ENCODE measurements around the gene PHKB. TPM values are rescaled to one million over a fixed set of nuclear protein-coding genes. Genes with fewer than 3 reads are reported as not detected.

The PHKB gene
- total and polyA plus RNA-seq, 5 donors from 2014 or later, result 28.8 to 96.6 (median 38.5) TPM

DNA sequence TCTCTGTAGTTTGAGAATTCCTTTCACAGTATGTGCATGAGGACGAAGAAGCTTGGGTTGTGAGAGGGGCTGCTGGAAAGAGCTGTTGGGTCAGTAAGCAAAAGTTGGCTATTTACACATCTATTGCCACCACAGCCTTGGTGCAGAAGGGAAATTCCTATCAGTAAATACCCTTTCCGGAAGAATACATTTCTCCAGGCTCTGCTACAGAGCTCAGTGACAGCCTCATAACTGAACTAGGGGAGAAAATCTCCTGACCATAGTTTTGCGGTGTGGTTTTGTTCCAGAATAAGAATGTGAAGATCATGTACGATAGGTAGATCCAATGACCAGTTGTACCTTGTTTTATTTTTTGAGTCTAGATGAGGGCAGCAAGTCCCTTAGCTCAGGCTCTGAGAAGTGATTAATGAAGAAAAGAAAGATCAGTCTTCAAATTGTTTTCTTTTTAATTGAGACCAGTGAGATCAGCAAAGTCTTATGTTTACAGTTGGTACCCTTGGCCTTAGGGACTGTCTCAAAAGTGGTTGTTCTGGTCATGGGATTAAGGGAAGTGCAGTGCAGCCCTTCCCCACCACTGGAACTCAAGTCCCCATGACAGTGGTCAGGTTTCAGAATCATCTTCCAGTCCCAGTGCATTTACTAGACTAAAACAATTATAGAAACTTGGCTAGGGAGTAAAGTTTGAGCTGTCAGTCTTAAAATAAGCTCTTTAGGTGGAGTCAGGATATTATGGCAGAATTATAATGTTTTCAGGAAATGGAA, 123.5 kb downstream of the PHKB start:
- Histone ChIP-seq H3K27ac (ENCODE audit: insufficient read depth, low read length, poor library complexity, severe bottlenecking) (no peak overlapping the region), H3K4me3 (ENCODE audit: low read depth, low read length) (no peak overlapping the region), H3K27me3 (ENCODE audit: control insufficient read depth, insufficient read depth, low read length) (no peaks in the 10 kb centered on the region), H3K9me3 (ENCODE audit: control insufficient read depth in 2 of 2, low read length in 2 of 2) (no peaks in the 10 kb centered on the region), H3K4me1 (ENCODE audit: control insufficient read depth, insufficient read depth, low read length, poor library complexity, severe bottlenecking) (no peaks in the 10 kb centered on the region), H3K36me3 (ENCODE audit: control insufficient read depth, insufficient read depth, low read length) (peaks cover 15% of the 10 kb centered on the region)
- no peak overlapping the region for H3K4me3 Mint-ChIP-seq
- H3K27me3 Mint-ChIP-seq, result no peaks in the 10 kb centered on the region
- peaks cover 6 to 12% (median 8%) of the 10 kb centered on the region in 4 donors for H3K4me1 Mint-ChIP-seq
- H3K9me3 Mint-ChIP-seq, result no peaks in the 10 kb centered on the region
- no peak for ATAC-seq (ENCODE audit: low read depth in 2 of 2)
- peaks cover 38% of the 10 kb centered on the region for H3K36me3 Mint-ChIP-seq
- peak overlapping the region in 1 of 3 donors; percentile 33 for H3K27ac Mint-ChIP-seq
- no peak for DNase-seq

DNA sequence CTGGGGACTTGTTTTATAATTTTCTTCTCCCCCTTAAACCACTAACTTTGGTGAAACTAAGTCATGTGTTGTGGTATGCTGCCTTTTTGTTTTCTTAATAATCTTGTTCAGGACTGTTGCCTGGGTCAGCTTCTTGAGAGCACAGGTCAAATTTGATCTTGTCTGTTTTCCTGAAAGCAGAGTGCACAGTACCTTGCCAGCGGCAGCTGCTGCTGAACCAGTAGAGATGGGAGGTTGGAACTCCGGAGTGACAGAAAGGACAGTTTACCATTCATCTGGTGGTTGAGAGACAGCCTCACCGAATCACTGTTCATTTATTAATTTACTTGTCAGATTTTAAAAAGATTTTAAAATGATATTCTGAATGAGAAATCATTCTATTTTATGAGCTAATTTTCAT, 125.0 kb downstream of the PHKB start:
- ATAC-seq (ENCODE audit: low read depth in 2 of 2) (no peak), DNase-seq (no peak)
- Histone ChIP-seq H3K9me3 (ENCODE audit: control insufficient read depth in 2 of 2, low read length in 2 of 2) (no peaks in the 10 kb centered on the region), H3K36me3 (ENCODE audit: control insufficient read depth, insufficient read depth, low read length) (peaks cover 23% of the 10 kb centered on the region), H3K27ac (ENCODE audit: insufficient read depth, low read length, poor library complexity, severe bottlenecking) (no peak overlapping the region), H3K4me1 (ENCODE audit: control insufficient read depth, insufficient read depth, low read length, poor library complexity, severe bottlenecking) (no peaks in the 10 kb centered on the region), H3K4me3 (ENCODE audit: low read depth, low read length) (no peak overlapping the region), H3K27me3 (ENCODE audit: control insufficient read depth, insufficient read depth, low read length) (no peaks in the 10 kb centered on the region)
- H3K27ac Mint-ChIP-seq, result no peak overlapping the region
- no peaks in the 10 kb centered on the region for H3K27me3 Mint-ChIP-seq
- peaks cover 6 to 12% (median 8%) of the 10 kb centered on the region in 4 donors for H3K4me1 Mint-ChIP-seq
- H3K4me3 Mint-ChIP-seq, result no peak overlapping the region
- no peaks in the 10 kb centered on the region for H3K9me3 Mint-ChIP-seq
- H3K36me3 Mint-ChIP-seq, result peaks cover 43% of the 10 kb centered on the region

DNA sequence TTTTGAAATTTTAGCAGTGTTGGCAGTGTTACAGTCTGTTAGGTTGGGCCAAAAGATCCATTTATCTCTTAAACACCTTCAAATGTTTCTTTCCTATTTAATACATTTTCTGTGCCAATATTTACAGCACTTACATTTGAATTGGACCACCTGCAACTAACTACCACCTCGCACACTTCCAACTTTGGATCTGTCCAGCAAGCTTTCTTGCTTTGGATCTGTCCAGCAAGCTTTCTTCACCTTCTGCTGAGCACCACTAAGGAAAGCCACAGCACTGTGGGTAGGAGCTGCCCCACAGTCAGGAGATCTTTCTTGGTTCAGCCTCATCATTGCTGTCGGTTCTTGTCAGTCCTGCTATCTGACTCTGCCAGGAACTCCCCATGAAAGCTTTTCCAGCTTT, 129.3 kb downstream of the PHKB start:
- no peak overlapping the region for H3K4me3 Mint-ChIP-seq

DNA sequence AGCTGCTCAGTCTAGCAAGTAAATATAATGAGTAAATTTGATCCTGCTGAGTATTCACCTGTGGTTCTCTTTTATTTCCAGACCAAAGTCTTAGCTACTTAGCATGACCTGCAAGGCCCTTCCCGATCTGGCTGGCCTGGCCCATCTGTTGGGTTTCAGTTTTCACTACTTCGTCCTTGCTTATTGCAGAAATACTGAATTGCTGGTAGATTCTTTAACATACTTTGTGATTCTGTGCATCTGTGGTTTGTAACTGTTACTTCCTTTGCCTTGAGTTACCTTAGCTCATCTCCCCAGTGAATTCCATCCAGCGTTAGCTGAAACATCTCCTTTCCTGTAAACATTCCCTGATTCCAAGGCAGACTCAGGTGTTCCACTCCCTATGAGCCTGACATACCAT, 131.1 kb downstream of the PHKB start:
- H3K27ac ChIP-seq (ENCODE audit: insufficient read depth, low read length, poor library complexity, severe bottlenecking), result no peak overlapping the region
- H3K36me3 ChIP-seq (ENCODE audit: control insufficient read depth, insufficient read depth, low read length), result peaks cover 57% of the 10 kb centered on the region
- Mint-ChIP-seq H3K4me1 (peaks cover 0 to 6% (median 2%) of the 10 kb centered on the region in 4 donors), H3K27me3 (no peaks in the 10 kb centered on the region), H3K36me3 (peaks cover 49% of the 10 kb centered on the region), H3K4me3 (no peak overlapping the region), H3K9me3 (no peaks in the 10 kb centered on the region), H3K27ac (peak overlapping the region in 1 of 3 donors; percentile 4)
- no peak overlapping the region for H3K4me3 ChIP-seq (ENCODE audit: low read depth, low read length)
- ATAC-seq (ENCODE audit: low read depth in 2 of 2) (no peak), DNase-seq (no peak)
- no peaks in the 10 kb centered on the region for H3K27me3 ChIP-seq (ENCODE audit: control insufficient read depth, insufficient read depth, low read length)
- H3K4me1 ChIP-seq (ENCODE audit: control insufficient read depth, insufficient read depth, low read length, poor library complexity, severe bottlenecking), result no peaks in the 10 kb centered on the region
- no peaks in the 10 kb centered on the region for H3K9me3 ChIP-seq (ENCODE audit: control insufficient read depth in 2 of 2, low read length in 2 of 2)

More for the DNA sequence above, 129.3 kb downstream of the PHKB start:
- Mint-ChIP-seq H3K27me3 (no peaks in the 10 kb centered on the region), H3K9me3 (no peaks in the 10 kb centered on the region), H3K36me3 (peaks cover 41% of the 10 kb centered on the region), H3K27ac (peak overlapping the region in 1 of 3 donors; percentile 7), H3K4me1 (peaks cover 0 to 8% (median 5%) of the 10 kb centered on the region in 4 donors)
- no peak for ATAC-seq (ENCODE audit: low read depth in 2 of 2)
- H3K4me3 ChIP-seq (ENCODE audit: low read depth, low read length), result no peak overlapping the region
- DNase-seq, result no peak
- no peaks in the 10 kb centered on the region for H3K27me3 ChIP-seq (ENCODE audit: control insufficient read depth, insufficient read depth, low read length)
- no peaks in the 10 kb centered on the region for H3K4me1 ChIP-seq (ENCODE audit: control insufficient read depth, insufficient read depth, low read length, poor library complexity, severe bottlenecking)
- H3K27ac ChIP-seq (ENCODE audit: insufficient read depth, low read length, poor library complexity, severe bottlenecking), result no peak overlapping the region
- no peaks in the 10 kb centered on the region for H3K9me3 ChIP-seq (ENCODE audit: control insufficient read depth in 2 of 2, low read length in 2 of 2)
- peaks cover 51% of the 10 kb centered on the region for H3K36me3 ChIP-seq (ENCODE audit: control insufficient read depth, insufficient read depth, low read length)

DNA sequence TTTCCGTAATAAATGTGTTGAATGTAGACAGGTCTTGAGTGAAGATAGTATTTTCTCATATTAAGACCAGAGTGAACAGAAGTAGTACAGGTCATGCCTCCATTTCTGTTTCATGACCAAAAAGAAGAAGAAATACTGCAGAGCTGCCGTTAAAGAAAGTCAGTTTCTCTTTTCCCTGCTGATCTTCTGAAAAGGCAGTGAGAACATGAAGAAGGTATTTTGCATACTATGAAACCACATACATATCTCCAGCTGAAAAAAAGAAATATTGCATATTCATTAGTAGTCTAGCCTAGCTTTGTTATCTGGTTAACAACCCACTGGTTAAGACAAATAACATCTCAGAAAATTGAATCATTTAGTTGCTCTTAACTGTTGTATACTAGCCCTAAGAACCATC, 138.4 kb downstream of the PHKB start:
- Mint-ChIP-seq H3K9me3 (no peaks in the 10 kb centered on the region), H3K4me3 (no peak overlapping the region), H3K4me1 (peaks cover 12 to 23% (median 15%) of the 10 kb centered on the region in 4 donors), H3K27me3 (no peaks in the 10 kb centered on the region), H3K27ac (no peak overlapping the region), H3K36me3 (peaks cover 41% of the 10 kb centered on the region)
- Histone ChIP-seq H3K27ac (ENCODE audit: insufficient read depth, low read length, poor library complexity, severe bottlenecking) (no peak overlapping the region), H3K27me3 (ENCODE audit: control insufficient read depth, insufficient read depth, low read length) (no peaks in the 10 kb centered on the region), H3K4me3 (ENCODE audit: low read depth, low read length) (no peak overlapping the region), H3K4me1 (ENCODE audit: control insufficient read depth, insufficient read depth, low read length, poor library complexity, severe bottlenecking) (no peaks in the 10 kb centered on the region), H3K9me3 (ENCODE audit: control insufficient read depth in 2 of 2, low read length in 2 of 2) (no peaks in the 10 kb centered on the region), H3K36me3 (ENCODE audit: control insufficient read depth, insufficient read depth, low read length) (peaks cover 14% of the 10 kb centered on the region)
- DNase-seq (no peak), ATAC-seq (ENCODE audit: low read depth in 2 of 2) (no peak)

DNA sequence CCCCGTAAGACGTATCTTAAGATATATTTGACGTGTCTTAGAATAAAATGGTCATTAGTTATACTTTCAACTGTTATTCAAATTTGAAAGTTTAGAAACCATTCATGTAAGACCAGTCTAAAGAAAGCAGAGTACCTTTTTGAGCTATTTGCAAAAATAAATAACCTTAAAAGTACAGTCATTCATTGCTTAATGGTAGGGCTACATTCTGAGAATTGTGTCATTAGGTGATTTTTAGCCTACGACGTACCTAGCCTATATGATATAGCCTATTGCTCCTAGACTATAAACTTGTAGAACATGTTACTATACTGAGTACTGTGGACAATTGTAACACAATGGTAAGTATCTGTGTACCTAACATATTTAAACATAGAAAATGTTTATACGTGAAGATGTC, 139.2 kb downstream of the PHKB start:
- peaks cover 45% of the 10 kb centered on the region for H3K36me3 Mint-ChIP-seq
- H3K36me3 ChIP-seq (ENCODE audit: control insufficient read depth, insufficient read depth, low read length), result peaks cover 12% of the 10 kb centered on the region

DNA sequence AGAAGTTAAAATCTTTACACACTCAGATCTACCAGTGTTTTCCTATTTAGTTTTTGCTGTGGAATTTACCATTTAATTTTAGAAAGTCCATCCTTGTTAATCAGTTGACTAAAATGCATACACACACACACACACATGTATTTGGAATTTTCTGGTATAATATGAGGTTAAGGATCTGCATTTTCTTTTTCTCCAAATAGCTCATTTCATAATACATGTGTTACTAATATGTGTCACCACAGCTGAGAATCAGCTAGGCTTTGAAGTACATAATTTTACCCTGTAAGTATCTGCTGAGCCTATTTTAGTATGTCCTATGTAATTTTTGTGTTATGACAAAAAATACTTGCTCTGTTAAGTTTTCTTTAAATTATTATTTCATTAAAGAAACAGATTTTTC, 143.2 kb downstream of the PHKB start:
- DNase-seq, result no peak

More for the DNA sequence above, 139.2 kb downstream of the PHKB start:
- Histone ChIP-seq H3K27me3 (ENCODE audit: control insufficient read depth, insufficient read depth, low read length) (no peaks in the 10 kb centered on the region), H3K9me3 (ENCODE audit: control insufficient read depth in 2 of 2, low read length in 2 of 2) (no peaks in the 10 kb centered on the region), H3K27ac (ENCODE audit: insufficient read depth, low read length, poor library complexity, severe bottlenecking) (no peak overlapping the region), H3K4me3 (ENCODE audit: low read depth, low read length) (no peak overlapping the region), H3K4me1 (ENCODE audit: control insufficient read depth, insufficient read depth, low read length, poor library complexity, severe bottlenecking) (no peaks in the 10 kb centered on the region)
- H3K4me1 Mint-ChIP-seq, result peaks cover 12 to 23% (median 15%) of the 10 kb centered on the region in 4 donors
- ATAC-seq (ENCODE audit: low read depth in 2 of 2) (no peak), DNase-seq (no peak)
- H3K27me3 Mint-ChIP-seq, result no peaks in the 10 kb centered on the region
- no peak overlapping the region for H3K4me3 Mint-ChIP-seq
- no peak overlapping the region for H3K27ac Mint-ChIP-seq
- H3K9me3 Mint-ChIP-seq, result no peaks in the 10 kb centered on the region

DNA sequence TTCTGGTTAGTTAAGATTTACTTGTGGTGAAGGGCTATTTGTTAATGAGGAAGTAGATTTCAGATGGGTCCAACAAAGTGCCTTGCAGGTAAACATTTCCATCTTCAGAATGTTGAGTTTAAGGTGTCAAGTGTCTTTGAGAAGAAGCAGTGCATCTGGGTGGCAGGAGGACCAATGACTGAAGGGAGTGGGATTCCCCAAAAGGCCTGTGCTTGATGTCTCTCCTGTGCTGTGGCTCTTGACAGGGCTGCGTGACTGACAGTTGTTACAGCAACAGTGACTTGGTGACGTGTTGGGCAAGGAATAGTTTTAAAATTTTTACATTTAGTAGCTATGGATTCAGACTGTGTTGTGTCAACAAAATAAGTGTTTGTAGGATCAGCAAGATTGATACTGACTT, 149.9 kb downstream of the PHKB start:
- H3K27me3 Mint-ChIP-seq, result no peaks in the 10 kb centered on the region
- H3K4me3 Mint-ChIP-seq, result no peak overlapping the region
- H3K36me3 Mint-ChIP-seq, result peaks cover 56% of the 10 kb centered on the region

More for the DNA sequence above, 143.2 kb downstream of the PHKB start:
- Histone ChIP-seq H3K9me3 (ENCODE audit: control insufficient read depth in 2 of 2, low read length in 2 of 2) (no peaks in the 10 kb centered on the region), H3K4me1 (ENCODE audit: control insufficient read depth, insufficient read depth, low read length, poor library complexity, severe bottlenecking) (no peaks in the 10 kb centered on the region), H3K36me3 (ENCODE audit: control insufficient read depth, insufficient read depth, low read length) (peaks cover 11% of the 10 kb centered on the region), H3K27ac (ENCODE audit: insufficient read depth, low read length, poor library complexity, severe bottlenecking) (no peak overlapping the region), H3K27me3 (ENCODE audit: control insufficient read depth, insufficient read depth, low read length) (no peaks in the 10 kb centered on the region), H3K4me3 (ENCODE audit: low read depth, low read length) (no peak overlapping the region)
- H3K4me3 Mint-ChIP-seq, result no peak overlapping the region
- peaks cover 0 to 6% (median 0%) of the 10 kb centered on the region in 7 donors for H3K9me3 Mint-ChIP-seq
- H3K27ac Mint-ChIP-seq, result no peak overlapping the region
- H3K4me1 Mint-ChIP-seq, result peaks cover 14 to 39% (median 20%) of the 10 kb centered on the region in 4 donors
- no peaks in the 10 kb centered on the region for H3K27me3 Mint-ChIP-seq
- H3K36me3 Mint-ChIP-seq, result peaks cover 49% of the 10 kb centered on the region
- no peak for ATAC-seq (ENCODE audit: low read depth in 2 of 2)

More for the DNA sequence above, 149.9 kb downstream of the PHKB start:
- Histone ChIP-seq H3K9me3 (ENCODE audit: control insufficient read depth in 2 of 2, low read length in 2 of 2) (no peaks in the 10 kb centered on the region), H3K4me1 (ENCODE audit: control insufficient read depth, insufficient read depth, low read length, poor library complexity, severe bottlenecking) (no peaks in the 10 kb centered on the region), H3K4me3 (ENCODE audit: low read depth, low read length) (no peak overlapping the region), H3K36me3 (ENCODE audit: control insufficient read depth, insufficient read depth, low read length) (peaks cover 33% of the 10 kb centered on the region), H3K27ac (ENCODE audit: insufficient read depth, low read length, poor library complexity, severe bottlenecking) (no peak overlapping the region), H3K27me3 (ENCODE audit: control insufficient read depth, insufficient read depth, low read length) (no peaks in the 10 kb centered on the region)
- Mint-ChIP-seq H3K27ac (peak overlapping the region in 2 of 3 donors; percentile 35 to 77), H3K4me1 (peaks cover 11 to 21% (median 13%) of the 10 kb centered on the region in 4 donors), H3K9me3 (peaks cover 0 to 6% (median 2%) of the 10 kb centered on the region in 7 donors)
- ATAC-seq (ENCODE audit: low read depth in 2 of 2), result no peak
- DNase-seq, result no peak
